HG02938 (cell line): ENCODE results near the gene C6orf15.

ENCODE experiments used
- ATAC-seq: cut with Tn5 transposase; IDR thresholded peaks from one replicate; pipeline ENCODE4 v1.9.1; 2021; ENCODE audit warnings: mild to moderate bottlenecking, moderate library complexity; ENCODE audit not compliant: unreplicated experiment

C6orf15 gene

DNA sequence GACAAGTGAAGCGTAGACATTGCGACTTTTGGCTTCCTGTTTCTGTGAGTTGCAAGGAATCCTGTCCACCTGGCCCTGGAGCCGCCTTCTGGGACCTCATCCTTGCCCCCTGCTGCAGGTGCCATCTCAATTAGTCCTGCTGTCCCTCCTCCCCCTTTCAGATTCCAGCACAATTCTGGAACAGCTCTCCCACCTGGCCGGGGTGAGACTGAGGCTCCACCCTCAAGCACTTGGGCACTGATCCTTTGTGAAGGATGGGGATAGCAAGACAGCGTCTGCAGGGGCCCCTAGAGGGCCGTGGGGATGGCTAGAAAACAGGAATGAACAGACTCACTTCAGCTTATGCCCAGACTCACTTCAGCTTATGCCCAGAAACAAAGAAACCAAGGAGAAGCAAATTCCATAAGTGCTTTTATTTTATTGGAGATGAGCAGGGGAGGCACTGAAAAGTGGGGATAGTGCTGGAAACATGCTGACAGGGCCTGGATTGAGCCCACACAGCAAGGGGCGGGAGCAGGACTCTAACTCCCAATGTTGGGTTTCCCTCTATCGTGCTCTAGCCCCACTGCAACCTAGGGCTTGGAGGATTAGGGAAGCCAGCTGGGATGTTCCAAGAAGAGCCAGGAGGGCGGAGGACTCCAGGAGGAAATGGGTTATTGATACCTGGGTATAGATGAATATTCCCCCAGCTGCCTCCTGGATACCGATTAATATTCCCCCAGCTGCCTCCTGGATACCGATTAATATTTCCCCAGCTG, 1.4 kb downstream of the C6orf15 start:
- no peak for ATAC-seq

GRCh38 chr6:31107052-31107451, 5.3 kb downstream of the C6orf15 start:
- ATAC-seq = no peak

DNA sequence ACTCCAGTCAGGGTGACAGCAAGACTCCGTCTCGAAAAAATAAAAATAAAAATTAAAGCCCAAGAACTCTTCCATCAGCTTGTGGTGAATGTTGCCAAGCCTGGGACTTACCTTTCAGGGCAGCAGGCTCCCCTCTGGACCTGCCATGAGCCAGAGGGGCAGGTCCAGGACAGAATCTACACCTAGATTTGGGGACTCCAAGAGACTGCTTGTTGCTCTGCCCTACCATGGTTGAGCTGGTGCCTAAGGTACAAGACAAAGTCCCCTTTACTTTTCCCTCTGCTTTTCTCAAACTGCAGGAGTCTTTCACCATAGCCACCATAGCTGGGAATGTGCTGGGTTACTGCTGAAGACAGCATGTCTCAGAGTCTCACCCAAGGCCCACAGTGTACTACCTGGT, 9.2 kb downstream of the C6orf15 start:
- ATAC-seq = no peak

DNA sequence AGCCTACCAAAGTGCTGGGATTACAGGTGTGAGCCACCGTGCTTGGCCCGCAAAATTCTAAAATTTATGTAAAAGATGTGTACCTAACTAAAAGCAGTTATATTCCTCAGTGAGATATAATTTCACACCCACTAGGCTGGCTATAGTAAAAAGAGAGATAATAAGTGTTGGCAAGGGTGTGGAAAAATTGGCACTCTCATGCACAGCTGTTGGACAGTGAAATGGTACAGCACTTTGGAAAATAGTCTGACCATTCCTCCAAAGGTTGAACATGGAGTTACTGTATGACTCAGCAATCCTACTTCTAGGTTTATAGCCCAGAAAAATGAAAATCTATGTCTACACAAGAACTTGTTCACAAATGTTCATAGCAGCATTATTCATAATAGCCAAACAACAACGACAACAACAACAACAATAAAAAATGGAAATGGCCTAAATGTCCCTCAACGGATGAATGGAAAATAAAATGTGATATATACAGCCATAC, 13.9 kb downstream of the C6orf15 start:
- no peak for ATAC-seq

- ATAC-seq = no peak
These were observed 15.7 kb downstream of the C6orf15 start for GRCh38 chr6:31096656-31097055.

- no peak for ATAC-seq
These were observed 16.2 kb downstream of the C6orf15 start for GRCh38 chr6:31096215-31096614.

DNA sequence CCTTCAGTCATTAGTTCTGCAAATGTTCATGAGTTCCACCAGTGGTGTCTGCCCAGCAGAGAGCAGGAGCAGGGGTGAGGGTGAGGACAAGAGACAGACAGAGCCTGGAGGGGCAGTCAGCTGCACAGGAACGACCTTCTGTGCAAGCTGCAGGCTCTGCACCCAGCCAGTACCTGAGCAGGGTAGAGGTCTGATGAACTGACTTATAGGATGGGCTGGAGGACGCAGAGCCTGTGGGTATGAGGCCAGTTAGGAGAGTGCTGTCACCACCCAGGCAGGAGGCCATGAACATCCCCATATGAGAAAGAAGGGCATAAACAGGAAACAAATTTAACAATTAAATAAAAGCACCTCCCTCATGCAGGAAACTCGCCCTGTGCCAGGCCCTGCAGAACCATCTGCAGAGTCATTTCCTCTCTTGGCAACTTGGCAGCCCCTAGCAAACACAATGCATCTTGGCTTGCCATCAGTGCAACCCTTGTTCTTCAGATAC, 17.9 kb downstream of the C6orf15 start:
- no peak for ATAC-seq

DNA sequence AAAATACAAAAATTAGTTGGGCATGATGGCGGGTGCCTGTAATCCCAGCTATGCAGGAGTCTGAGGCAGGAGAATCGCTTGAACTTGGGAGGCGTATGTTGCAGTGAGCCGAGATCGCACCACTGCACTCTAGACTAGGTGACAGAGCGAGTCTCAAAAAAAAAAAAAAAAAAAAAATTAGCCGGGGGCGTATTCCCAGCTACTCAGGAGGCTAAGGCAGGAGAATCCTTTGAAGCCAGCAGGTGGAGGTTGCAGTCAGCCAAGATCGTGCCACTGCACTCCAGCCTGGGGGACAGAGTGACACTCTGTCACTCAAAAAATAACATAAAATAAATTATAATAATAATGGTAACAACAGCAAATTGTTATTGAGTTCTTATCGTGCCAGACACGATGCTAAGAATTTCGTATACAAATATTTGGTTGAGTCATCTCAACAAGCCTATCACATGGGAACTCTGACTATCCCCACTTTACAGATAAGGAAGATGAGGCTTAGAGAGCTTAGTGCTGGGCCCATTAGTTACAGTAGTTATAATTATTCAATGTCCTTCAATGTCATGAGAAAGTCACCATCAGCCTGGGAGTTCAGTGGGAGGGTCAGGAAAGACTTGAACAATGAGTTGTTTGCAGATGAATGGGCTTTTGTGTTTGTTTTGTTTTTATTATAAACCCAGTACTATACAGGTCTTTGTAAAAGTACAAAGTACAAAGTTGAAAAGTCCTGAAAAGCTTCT, 19.4 kb downstream of the C6orf15 start:
- no peak for ATAC-seq

DNA sequence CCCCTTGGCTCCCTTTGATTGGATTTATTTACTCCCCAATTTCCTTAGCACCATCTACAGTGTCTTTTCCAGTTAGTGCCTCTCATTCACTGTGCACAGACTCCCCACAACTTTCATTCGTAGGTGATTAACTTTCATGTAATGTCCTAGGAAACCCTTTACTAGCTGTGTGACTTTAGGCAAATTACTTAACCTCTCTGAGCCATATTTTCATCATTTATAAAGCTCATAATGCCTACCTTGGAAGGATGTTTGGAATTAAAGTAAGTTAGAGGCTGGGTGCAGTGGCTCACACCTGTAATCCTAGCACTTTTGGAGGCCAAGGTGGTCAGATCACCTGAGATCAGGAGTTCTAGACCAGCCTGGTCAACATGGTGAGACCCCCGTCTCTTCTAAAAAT, 20.1 kb downstream of the C6orf15 start:
- ATAC-seq = no peak

DNA sequence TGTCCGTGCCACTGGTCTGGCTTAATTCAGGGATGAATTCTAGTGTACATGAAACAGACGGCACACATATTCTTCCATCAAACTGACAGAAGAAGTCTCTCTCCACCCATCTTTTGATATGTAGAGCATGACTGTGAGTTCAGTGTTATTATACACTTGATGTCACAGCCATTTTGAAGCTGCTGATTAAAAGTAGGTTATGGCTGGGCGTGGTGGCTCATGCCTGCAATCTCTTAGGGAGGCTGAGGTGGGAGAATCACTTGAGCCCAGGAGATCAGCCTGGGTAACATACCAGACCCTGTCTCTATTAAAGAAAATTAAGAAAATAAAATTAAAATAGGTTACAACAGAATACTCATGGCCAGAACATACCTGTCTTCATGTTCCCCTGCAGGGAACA, 20.7 kb downstream of the C6orf15 start:
- ATAC-seq = no peak

GRCh38 chr6:31090973-31091364, 21.4 kb downstream of the C6orf15 start:
- ATAC-seq = no peak

DNA sequence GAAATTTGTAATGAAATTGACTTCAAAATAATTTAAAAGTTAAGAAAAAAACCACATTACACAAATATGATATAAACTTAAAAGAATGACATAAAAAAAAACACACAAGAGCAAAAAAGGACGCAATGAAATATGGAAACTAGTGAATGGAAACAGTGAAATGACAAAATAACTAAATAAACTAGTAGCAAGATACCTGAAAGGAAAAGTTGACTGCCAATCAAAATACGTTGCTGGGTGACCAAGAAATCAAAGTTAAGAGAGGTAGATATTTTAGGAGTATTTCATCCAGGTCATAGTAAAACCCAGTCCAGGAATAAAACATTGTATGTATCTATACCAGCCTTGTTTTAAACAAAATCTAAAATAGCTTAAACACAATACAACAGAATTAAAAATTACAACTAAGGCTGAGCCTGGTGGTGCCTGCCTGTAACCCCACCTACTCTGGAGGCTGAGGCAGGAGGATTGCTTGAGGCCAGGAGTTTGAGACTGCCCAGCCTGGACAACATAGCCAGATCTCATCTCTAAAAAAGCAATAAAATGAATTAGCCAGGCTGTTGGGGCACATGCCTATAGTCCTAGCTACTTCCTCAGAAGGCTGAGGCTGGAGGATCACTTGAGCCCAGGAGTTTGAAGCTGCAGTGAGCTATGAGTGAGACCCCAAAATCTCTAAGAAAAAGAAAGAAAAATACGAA, 22.0 kb downstream of the C6orf15 start:
- ATAC-seq = no peak

GRCh38 chr6:31087494-31088089, 24.8 kb downstream of the C6orf15 start:
- peak; percentile 62 for ATAC-seq

- ATAC-seq = no peak
These were observed 25.5 kb downstream of the C6orf15 start for GRCh38 chr6:31086788-31087440.

DNA sequence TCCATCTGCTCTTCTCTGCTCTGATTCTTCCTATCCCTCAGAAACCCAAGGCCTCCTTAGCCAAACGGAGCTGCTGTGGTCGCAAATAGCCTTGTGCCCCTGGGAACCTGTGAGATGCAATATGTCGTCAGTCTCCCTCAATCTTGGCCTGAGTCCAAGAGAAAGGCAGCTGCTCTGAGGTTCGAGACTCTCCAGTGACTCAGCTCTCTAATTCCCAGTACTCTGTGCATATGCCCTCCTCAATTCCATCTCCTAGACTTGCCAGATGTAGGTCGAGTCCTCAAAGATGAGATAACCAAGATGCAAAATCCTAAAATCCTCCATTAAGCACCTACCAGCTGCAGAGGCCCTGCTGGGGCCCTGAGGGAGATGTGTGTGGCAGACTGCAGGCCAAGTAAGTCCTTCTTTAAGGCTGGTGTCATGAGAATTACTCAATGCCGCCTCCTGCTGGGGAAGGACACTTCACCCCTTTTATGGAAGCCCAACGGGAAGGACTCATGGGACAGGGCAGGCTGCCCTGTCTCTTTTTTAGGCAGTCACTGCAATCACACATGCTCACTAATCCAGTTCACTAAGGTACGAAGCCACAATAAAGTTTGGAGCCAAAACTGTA, 28.5 kb downstream of the C6orf15 start:
- ATAC-seq = no peak

- no peak for ATAC-seq
These were observed 30.5 kb downstream of the C6orf15 start for GRCh38 chr6:31081872-31082271.

- no peak for ATAC-seq
These were observed 32.6 kb downstream of the C6orf15 start for GRCh38 chr6:31079656-31080261.

GRCh38 chr6:31076611-31077010, 35.8 kb downstream of the C6orf15 start:
- ATAC-seq = no peak

DNA sequence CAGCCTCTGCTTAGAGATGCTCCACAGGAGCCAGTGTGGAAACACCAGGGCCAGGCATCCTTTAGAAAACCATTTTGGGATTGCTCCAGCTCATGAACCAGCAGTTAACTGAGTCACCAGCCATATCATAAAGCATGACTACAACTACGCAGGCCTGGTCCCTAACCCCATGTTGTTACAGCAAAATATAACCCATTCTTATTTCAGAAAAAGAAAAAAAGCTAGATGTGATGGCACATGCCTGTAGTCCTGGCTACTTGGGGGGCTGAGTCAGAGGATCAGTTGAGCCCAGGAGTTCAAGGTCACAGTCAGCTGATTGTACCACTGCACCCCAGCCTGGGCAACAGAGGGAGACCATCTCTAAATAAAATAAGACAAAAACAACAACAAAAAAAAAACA, 36.8 kb downstream of the C6orf15 start:
- no peak for ATAC-seq

- no peak for ATAC-seq
These were observed 38.0 kb downstream of the C6orf15 start for GRCh38 chr6:31074401-31074800.
